Caco-2 (cell line): ENCODE data around the gene HIVEP3. TPM values are rescaled to one million over a fixed set of nuclear protein-coding genes. Genes with fewer than 3 reads are reported as not detected.

ENCODE experiments used
- BruUV-seq: library from RNA; stranded (reverse); fragments of 400-500 nt; replicated peaks from 2 replicates; lab custom pipeline; 2021; lab: Mats Ljungman, UMichigan
- CTCF ChIA-PET: fragments of 300-600 bp; sonication (Branson Sonifier 250); formaldehyde crosslinking; loops from one replicate; lab custom pipeline; 2022; ENCODE audit warnings: antibody characterized with exemption; lab: Charles Lee
- POLR2A ChIA-PET: fragments of 300-600 bp; sonication (Branson Sonifier 250); formaldehyde crosslinking; loops from one replicate; lab custom pipeline; 2022; ENCODE audit warnings: antibody characterized with exemption; lab: Charles Lee
- DNase-seq, 2 experiments: peaks; one replicate each; pipeline versions ENCODE4 v3.0.0 to v3.0.0-alpha.2; 2020 to 2022
- H3K27me3 ChIP-seq: replicated peaks from 2 replicates; pipeline ENCODE4 v1.6.0; 2011; ENCODE audit warnings: low read length; ENCODE audit not compliant: control insufficient read depth, insufficient read depth
- H3K36me3 ChIP-seq: 2 replicates; pipeline ENCODE4 v1.5.1; 2011; ENCODE audit warnings: low read length; ENCODE audit not compliant: control insufficient read depth, insufficient read depth
- H3K4me1 ChIP-seq: fragments of 250-450 bp; sonication (Bioruptor Pico); 2 replicates; pipeline ENCODE4 v1.5.1; 2020; ENCODE audit warnings: mild to moderate bottlenecking
- H3K4me3 ChIP-seq: 2 replicates; pipeline ENCODE4 v1.5.1; 2011; ENCODE audit warnings: low read depth, mild to moderate bottlenecking, control low read depth, low read length
- H3K9me3 ChIP-seq: fragments of 250-450 bp; sonication (Bioruptor Pico); 2 replicates; pipeline ENCODE4 v1.5.1; 2020; ENCODE audit warnings: mild to moderate bottlenecking, moderate library complexity
- H3K27ac Mint-ChIP-seq: one replicate; pipeline ENCODE4 v1.8.0; 2022; ENCODE audit warnings: mixed read lengths; ENCODE audit not compliant: unreplicated experiment
- H3K27me3 Mint-ChIP-seq: one replicate; pipeline ENCODE4 v1.8.0; 2022; ENCODE audit warnings: mixed read lengths; ENCODE audit not compliant: insufficient read depth, unreplicated experiment
- H3K36me3 Mint-ChIP-seq: one replicate; pipeline ENCODE4 v1.8.0; 2022; ENCODE audit warnings: mild to moderate bottlenecking, mixed read lengths; ENCODE audit not compliant: insufficient read depth, unreplicated experiment
- H3K4me1 Mint-ChIP-seq: one replicate; pipeline ENCODE4 v1.8.0; 2022; ENCODE audit warnings: low read depth, mixed read lengths; ENCODE audit not compliant: unreplicated experiment
- H3K4me3 Mint-ChIP-seq: one replicate; pipeline ENCODE4 v1.8.0; 2022; ENCODE audit warnings: mild to moderate bottlenecking, moderate library complexity, mixed read lengths; ENCODE audit not compliant: unreplicated experiment
- H3K9me3 Mint-ChIP-seq: one replicate; pipeline ENCODE4 v1.8.0; 2022; ENCODE audit warnings: mixed read lengths; ENCODE audit not compliant: unreplicated experiment
- intact Hi-C: fragments of 100-400 bp; cut with micrococcal nuclease; formaldehyde crosslinking; loops from one replicate; pipeline ENCODE4 v1.10.0; 2022; ENCODE audit not compliant: unreplicated experiment
- total RNA-seq: library from RNA; stranded (reverse); gene quantifications from 2 replicates; pipeline ENCODE4 v1.2.3, GENCODE V29; 2022
- TF ChIP-seq, protein P1 (sequence below), 2 experiments: fragments of 200-600 bp in 1 of 2; IDR thresholded peaks; 1 replicate in 1 of 2; 2 replicates in 1 of 2; pipeline versions ENCODE4 v1.5.1 to v1.8.0; 2011 to 2022; ENCODE audit warnings: antibody characterized with exemption in 1 of 2, control low read depth in 1 of 2, inconsistent platforms in 1 of 2, low read depth in 1 of 2, low read length in 1 of 2, mild to moderate bottlenecking in 1 of 2, moderate library complexity in 1 of 2; ENCODE audit not compliant: insufficient read depth in 1 of 2, severe bottlenecking in 1 of 2, unreplicated experiment in 1 of 2

HIVEP3 gene
- total RNA-seq, 1 experiment from 2014 or later, result 0.25 TPM

DNA sequence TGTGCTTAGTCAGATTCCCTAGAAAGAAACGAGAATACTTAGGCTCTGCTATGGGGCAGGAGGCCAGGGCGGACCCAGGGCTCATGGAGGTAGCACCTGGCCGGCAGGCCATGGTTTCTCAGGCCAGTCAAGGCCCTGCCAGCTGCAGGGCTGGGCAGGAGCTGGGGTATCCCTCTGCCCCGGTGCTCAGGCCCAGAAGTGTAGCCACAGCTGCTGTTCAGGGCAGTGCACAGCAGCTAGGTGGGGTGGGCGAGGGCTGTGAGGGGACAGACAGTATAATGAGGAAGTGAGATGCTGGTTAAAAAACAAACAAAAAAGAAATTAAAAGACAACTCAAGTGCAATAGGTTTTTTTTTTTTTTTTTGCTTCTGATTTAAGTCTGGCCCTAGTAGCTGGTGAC lies 400.3 kb downstream of the HIVEP3 start:
- Mint-ChIP-seq H3K4me1 (peaks cover 7% of the 10 kb centered on the region), H3K9me3 (no peaks in the 10 kb centered on the region), H3K27me3 (peaks cover 5% of the 10 kb centered on the region), H3K27ac (no peak overlapping the region), H3K4me3 (no peak overlapping the region), H3K36me3 (no peaks in the 10 kb centered on the region)
- Histone ChIP-seq H3K9me3 (no peaks in the 10 kb centered on the region), H3K27me3 (no peaks in the 10 kb centered on the region), H3K4me1 (peaks cover 29% of the 10 kb centered on the region), H3K4me3 (no peak overlapping the region), H3K36me3 (no peaks in the 10 kb centered on the region)
- no TSS peak for BruUV-seq
- no peak for DNase-seq
- intact Hi-C loops, result loop anchor here (10.0 kb wide), 1 partner anchor 254 kb away; no protein-coding TSS in a partner anchor
- ChIA-PET CTCF (interaction anchor here (0.6 kb wide), 1 partner anchor 10 kb away, joined by 3 read pairs; no protein-coding TSS in a partner anchor), POLR2A (no interaction called here)
- TF ChIP-seq, protein P1, sequence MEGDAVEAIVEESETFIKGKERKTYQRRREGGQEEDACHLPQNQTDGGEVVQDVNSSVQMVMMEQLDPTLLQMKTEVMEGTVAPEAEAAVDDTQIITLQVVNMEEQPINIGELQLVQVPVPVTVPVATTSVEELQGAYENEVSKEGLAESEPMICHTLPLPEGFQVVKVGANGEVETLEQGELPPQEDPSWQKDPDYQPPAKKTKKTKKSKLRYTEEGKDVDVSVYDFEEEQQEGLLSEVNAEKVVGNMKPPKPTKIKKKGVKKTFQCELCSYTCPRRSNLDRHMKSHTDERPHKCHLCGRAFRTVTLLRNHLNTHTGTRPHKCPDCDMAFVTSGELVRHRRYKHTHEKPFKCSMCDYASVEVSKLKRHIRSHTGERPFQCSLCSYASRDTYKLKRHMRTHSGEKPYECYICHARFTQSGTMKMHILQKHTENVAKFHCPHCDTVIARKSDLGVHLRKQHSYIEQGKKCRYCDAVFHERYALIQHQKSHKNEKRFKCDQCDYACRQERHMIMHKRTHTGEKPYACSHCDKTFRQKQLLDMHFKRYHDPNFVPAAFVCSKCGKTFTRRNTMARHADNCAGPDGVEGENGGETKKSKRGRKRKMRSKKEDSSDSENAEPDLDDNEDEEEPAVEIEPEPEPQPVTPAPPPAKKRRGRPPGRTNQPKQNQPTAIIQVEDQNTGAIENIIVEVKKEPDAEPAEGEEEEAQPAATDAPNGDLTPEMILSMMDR (IDR thresholded peaks at IDR 0.05; ENCODE audit: insufficient read depth in 1 of 2, low read depth in 1 of 2, low read length in 1 of 2, severe bottlenecking in 1 of 2, unreplicated experiment in 1 of 2), result no peak

GRCh38 chr1:41517062-41517438 lies 401.7 kb downstream of the HIVEP3 start:
- H3K9me3 ChIP-seq, result no peaks in the 10 kb centered on the region
- DNase-seq, result no peak
- intact Hi-C loops, result loop anchor here (10.0 kb wide), 1 partner anchor 252 kb away; no protein-coding TSS in a partner anchor
- no peaks in the 10 kb centered on the region for H3K27me3 ChIP-seq
- no peaks in the 10 kb centered on the region for H3K9me3 Mint-ChIP-seq
- CTCF ChIA-PET, result no interaction called here
- H3K27ac Mint-ChIP-seq, result no peak overlapping the region
- no peaks in the 10 kb centered on the region for H3K36me3 ChIP-seq
- H3K4me1 ChIP-seq, result peaks cover 32% of the 10 kb centered on the region
- H3K4me3 ChIP-seq, result no peak overlapping the region
- TF ChIP-seq, protein P1 (IDR thresholded peaks at IDR 0.05; ENCODE audit: insufficient read depth in 1 of 2, low read depth in 1 of 2, low read length in 1 of 2, severe bottlenecking in 1 of 2, unreplicated experiment in 1 of 2), result no peak
- BruUV-seq, result no TSS peak
- POLR2A ChIA-PET, result no interaction called here
- peaks cover 7% of the 10 kb centered on the region for H3K4me1 Mint-ChIP-seq
- peaks cover 5% of the 10 kb centered on the region for H3K27me3 Mint-ChIP-seq
- H3K36me3 Mint-ChIP-seq, result no peaks in the 10 kb centered on the region
- H3K4me3 Mint-ChIP-seq, result peak overlapping the region; percentile 63

DNA sequence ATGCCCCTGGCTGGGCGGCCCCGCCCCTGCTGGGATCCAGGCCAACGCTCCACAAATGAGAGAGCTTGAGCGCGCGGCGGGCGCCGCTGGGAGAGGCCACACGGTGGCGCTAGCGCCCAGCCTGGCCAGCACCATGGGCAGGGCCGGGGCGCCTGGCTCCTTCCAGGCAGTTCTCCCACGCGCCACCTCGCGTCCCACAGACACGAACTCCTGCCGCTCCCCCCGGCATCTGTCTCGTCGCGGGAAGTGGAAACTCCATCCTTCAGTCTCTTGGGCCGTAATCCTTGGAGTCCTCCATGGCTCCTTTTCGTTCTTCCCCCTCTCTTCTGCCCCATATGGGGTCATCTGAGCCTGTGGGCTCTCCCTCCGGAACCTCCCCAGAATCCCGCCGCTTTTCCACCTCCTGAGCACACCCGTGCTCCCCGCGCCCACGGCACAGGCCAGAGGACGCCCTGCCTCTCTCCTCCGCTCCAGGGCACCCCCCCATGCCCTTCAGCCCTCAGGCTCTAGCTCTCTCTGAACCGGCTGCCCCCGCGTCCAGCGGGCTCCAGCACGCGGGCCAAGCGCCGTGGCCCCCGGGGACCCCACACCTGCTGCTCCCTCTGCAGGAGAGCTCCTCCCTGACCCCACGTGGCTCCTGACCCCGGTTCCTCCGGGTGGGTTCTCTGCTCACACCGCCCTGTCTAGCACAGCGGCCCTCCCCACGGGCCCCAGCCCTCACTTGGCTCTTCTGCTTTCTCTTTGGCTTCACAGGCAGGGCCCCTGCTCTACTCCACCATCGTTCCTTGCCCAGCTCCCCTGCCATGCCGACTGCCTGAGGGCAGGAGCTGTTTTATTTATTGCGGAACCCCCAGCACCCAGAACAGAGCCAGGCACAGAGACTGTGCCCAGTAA lies 402.3 kb downstream of the HIVEP3 start:
- BruUV-seq, result no TSS peak
- H3K9me3 Mint-ChIP-seq, result no peaks in the 10 kb centered on the region
- H3K27me3 Mint-ChIP-seq, result peaks cover 5% of the 10 kb centered on the region
- H3K4me1 Mint-ChIP-seq, result peaks cover 7% of the 10 kb centered on the region
- CTCF ChIA-PET, result interaction anchor here (0.5 to 1.6 kb wide), 8 partner anchors 21 to 289 kb away, joined by 3 to 8 read pairs (median 4); partner anchors contain the start of gene EDN2
- H3K4me3 ChIP-seq, result peak overlapping the region; percentile 15
- peaks cover 32% of the 10 kb centered on the region for H3K4me1 ChIP-seq
- H3K36me3 ChIP-seq, result no peaks in the 10 kb centered on the region
- TF ChIP-seq, protein P1 (IDR thresholded peaks at IDR 0.05; ENCODE audit: insufficient read depth in 1 of 2, low read depth in 1 of 2, low read length in 1 of 2, severe bottlenecking in 1 of 2, unreplicated experiment in 1 of 2), result peak; percentile 68 to 76
- H3K9me3 ChIP-seq, result no peaks in the 10 kb centered on the region
- intact Hi-C loops, result loop anchor here (1.0 to 10.0 kb wide), 2 partner anchors 20 to 252 kb away; no protein-coding TSS in a partner anchor
- no peaks in the 10 kb centered on the region for H3K36me3 Mint-ChIP-seq
- no peak overlapping the region for H3K27ac Mint-ChIP-seq
- H3K27me3 ChIP-seq, result no peaks in the 10 kb centered on the region
- peak overlapping the region; percentile 63 for H3K4me3 Mint-ChIP-seq
- POLR2A ChIA-PET, result no interaction called here
- peak; percentile 79 to 92 for DNase-seq
